Measurements from ENCODE around the gene OR10AG1.
A peak's percentile ranks its signal among the peaks of the same experiment; 100 is the strongest.

Gene OR10AG1

GRCh38 chr11:55969845-55970244 lies at the start of gene OR10AG1:
OR10AG1 (minus strand) TSS chr11:55969945; CDS start chr11:55969907, 38 bp downstream.
- DNase-seq, result no peak

GRCh38 chr11:56013805-56014204 lies 44.1 kb upstream of the OR10AG1 start:
- no peak for DNase-seq

GRCh38 chr11:56010716-56011115 lies 41.0 kb upstream of the OR10AG1 start:
- no peak for DNase-seq

- no peak for DNase-seq
Measured at GRCh38 chr11:55994525-55994924, 24.8 kb upstream of the OR10AG1 start, which contains the start of gene OR5F1. OR5F1 (minus strand) TSS chr11:55994625; CDS start chr11:55994625, 0 bp downstream.

GRCh38 chr11:55970935-55971334 lies 1.2 kb upstream of the OR10AG1 start:
- DNase-seq, result no peak

- no peak for DNase-seq
Measured at GRCh38 chr11:55967914-55968313, 1.8 kb downstream of the OR10AG1 start.

GRCh38 chr11:55966391-55966790 lies 3.4 kb downstream of the OR10AG1 start:
- DNase-seq, result no peak

- DNase-seq, result no peak
Measured at GRCh38 chr11:55956521-55956920, 13.2 kb downstream of the OR10AG1 start.

GRCh38 chr11:55949330-55949729 lies 20.4 kb downstream of the OR10AG1 start:
- no peak for DNase-seq

- peak; percentile 59 for DNase-seq
Measured at GRCh38 chr11:55942785-55943392, 26.9 kb downstream of the OR10AG1 start.

GRCh38 chr11:55936300-55936699 lies 33.4 kb downstream of the OR10AG1 start, which contains the start of gene OR5I1:
OR5I1 (minus strand) TSS chr11:55936400; CDS start chr11:55936400, 0 bp downstream.
- no peak for DNase-seq

GRCh38 chr11:55920537-55920936 lies 49.2 kb downstream of the OR10AG1 start:
- no peak for DNase-seq

Data from hematopoietic multipotent progenitor cell treated with erythropoietin and hydrocortisone succinate and interleukin-3 and kit ligand, for 6 days (in vitro differentiated cells).